GM23248 (cell line): ENCODE data around the gene PITPNB. TPM values are rescaled to one million over a fixed set of nuclear protein-coding genes. Genes with fewer than 3 reads are reported as not detected.
A peak's percentile ranks its signal among the peaks of the same experiment; 100 is the strongest.

Source experiments
- DNase-seq: peaks from one replicate; pipeline ENCODE4 v3.0.0-alpha.2; 2015
- H2AFZ ChIP-seq: fragments of 200-600 bp; sonication (generic); 2 replicates; pipeline ENCODE4 v1.6.1; 2016; ENCODE audit warnings: antibody characterized with exemption
- H3F3A ChIP-seq: fragments of 200-600 bp; sonication (generic); 2 replicates; pipeline ENCODE4 v1.6.1; 2016; ENCODE audit warnings: mild to moderate bottlenecking, antibody characterized with exemption, mixed run types; ENCODE audit not compliant: insufficient read depth
- H3K27ac ChIP-seq: fragments of 200-600 bp; sonication (generic); 2 replicates; pipeline ENCODE4 v1.5.1; 2016; ENCODE audit warnings: mild to moderate bottlenecking
- H3K27me3 ChIP-seq: fragments of 200-600 bp; sonication (generic); replicated peaks from 2 replicates; pipeline ENCODE4 v1.6.1; 2016; ENCODE audit warnings: mild to moderate bottlenecking; ENCODE audit not compliant: insufficient read depth
- H3K36me3 ChIP-seq: fragments of 200-600 bp; sonication (generic); 2 replicates; pipeline ENCODE4 v1.6.1; 2016; ENCODE audit warnings: low read depth, mild to moderate bottlenecking
- H3K4me1 ChIP-seq: fragments of 200-600 bp; sonication (generic); 2 replicates; pipeline ENCODE4 v1.6.1; 2016; ENCODE audit warnings: mild to moderate bottlenecking; ENCODE audit not compliant: insufficient read depth
- H3K4me2 ChIP-seq: fragments of 200-600 bp; sonication (generic); one replicate; pipeline ENCODE4 v1.6.1; 2016; ENCODE audit warnings: mild to moderate bottlenecking; ENCODE audit not compliant: unreplicated experiment
- H3K4me3 ChIP-seq: fragments of 200-600 bp; sonication (generic); 2 replicates; pipeline ENCODE4 v1.5.1; 2016; ENCODE audit warnings: mild to moderate bottlenecking
- H3K79me2 ChIP-seq: fragments of 200-600 bp; sonication (generic); 2 replicates; pipeline ENCODE4 v1.6.1; 2016; ENCODE audit warnings: mild to moderate bottlenecking; ENCODE audit not compliant: insufficient read depth
- H3K9ac ChIP-seq: fragments of 200-600 bp; sonication (generic); 2 replicates; pipeline ENCODE4 v1.6.1; 2016; ENCODE audit warnings: mild to moderate bottlenecking
- H3K9me2 ChIP-seq: fragments of 200-600 bp; sonication (generic); 2 replicates; pipeline ENCODE4 v1.6.1; 2016; ENCODE audit warnings: mixed run types, mild to moderate bottlenecking, moderate library complexity; ENCODE audit not compliant: insufficient read depth
- H3K9me3 ChIP-seq: fragments of 200-600 bp; sonication (generic); one replicate; pipeline ENCODE4 v1.6.1; 2017; ENCODE audit warnings: low read depth
- H4K20me1 ChIP-seq: fragments of 200-600 bp; sonication (generic); 2 replicates; pipeline ENCODE4 v1.6.0; 2016; ENCODE audit not compliant: insufficient read depth
- EZH2 ChIP-seq: fragments of 200-600 bp; sonication (generic); IDR thresholded peaks from 2 replicates; pipeline ENCODE4 v1.6.1; 2018; ENCODE audit warnings: antibody characterized with exemption, mild to moderate bottlenecking; ENCODE audit not compliant: insufficient read depth, poor library complexity, severe bottlenecking
- EZH2phosphoT487 ChIP-seq: fragments of 200-600 bp; sonication (generic); IDR thresholded peaks from 2 replicates; pipeline ENCODE4 v1.6.1; 2018; ENCODE audit warnings: antibody characterized with exemption, moderate library complexity, mild to moderate bottlenecking, low read depth; ENCODE audit not compliant: insufficient read depth
- WGBS, 2 experiments: methylation state at CpG; one replicate each; pipeline ENCODE4 v1.1.6; 2015 to 2017; ENCODE audit warnings: low lambda C conversion rate in 2 of 2, low coverage in 1 of 2; ENCODE audit errors: missing lambda C conversion rate in 2 of 2; 5-methylcytosine and 5-hydroxymethylcytosine counted together
- in situ Hi-C: fragments of 300-500 bp; cut with MboI; formaldehyde crosslinking; loops from 2 replicates; pipeline ENCODE4 v1.15.0; 2020
- polyA plus RNA-seq: library from polyadenylated mRNA; unstranded; fragments of >200 nt; fragmentation: Nextera tagmentation; extraction: Ambion mirVana; gene quantifications from 2 replicates; pipeline ENCODE4 v1.2.1, GENCODE V29; 2016
- total RNA-seq: library from RNA; depleted of rRNA; stranded (reverse); fragments of >200 nt; shearing (Covaris generic); gene quantifications from 2 replicates; pipeline ENCODE4 v1.2.3, GENCODE V29; 2014

Gene PITPNB
- total and polyA plus RNA-seq, 2 experiments from 2014 or later, result 17.7 to 82.1 TPM

DNA sequence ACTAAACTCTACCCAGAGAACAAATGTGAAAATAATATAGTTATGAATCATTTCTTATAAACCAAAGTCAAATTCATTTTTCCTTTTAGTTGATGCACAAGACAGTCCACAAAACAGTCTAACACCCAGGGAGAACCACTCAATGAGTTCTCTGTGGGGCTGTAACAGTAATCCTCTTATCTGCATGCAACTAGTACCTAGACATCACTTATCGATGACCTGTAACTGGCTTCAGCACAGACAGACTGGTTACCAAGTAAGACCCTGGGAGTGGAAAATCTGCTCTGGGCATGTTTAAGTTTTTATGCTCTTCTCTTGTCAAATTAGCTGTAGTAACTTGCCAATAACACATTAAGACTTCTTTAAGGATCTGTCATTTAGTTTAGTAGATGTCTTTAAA, 46.6 kb downstream of the PITPNB start:
- H3K4me3 ChIP-seq, result no peak overlapping the region
- in situ Hi-C loops, result no loop called here
- H2AFZ ChIP-seq, result no peak overlapping the region
- peaks cover 24% of the 10 kb centered on the region for H3K36me3 ChIP-seq
- no peak for DNase-seq
- H3K9ac ChIP-seq, result no peak overlapping the region
- 95 to 100% methylated on average over 1 of the region's 1 CpG for whole genome bisulfite sequencing, 2 experiments
- H3K9me2 ChIP-seq, result no peaks in the 10 kb centered on the region
- TF ChIP-seq EZH2 (no peak), EZH2phosphoT487 (no peak)
- no peaks in the 10 kb centered on the region for H3K27me3 ChIP-seq
- peaks cover 43% of the 10 kb centered on the region for H3K4me1 ChIP-seq
- H3K27ac ChIP-seq, result no peak overlapping the region
- H3F3A ChIP-seq, result peaks cover 31% of the 10 kb centered on the region
- H4K20me1 ChIP-seq, result no peaks in the 10 kb centered on the region
- no peak overlapping the region for H3K4me2 ChIP-seq
- H3K9me3 ChIP-seq, result no peaks in the 10 kb centered on the region
- H3K79me2 ChIP-seq, result peaks cover 91% of the 10 kb centered on the region

GRCh38 chr22:27871306-27872014, 47.6 kb downstream of the PITPNB start:
- H3K9ac ChIP-seq, result no peak overlapping the region
- in situ Hi-C loops, result no loop called here
- TF ChIP-seq EZH2phosphoT487, result no peak
- no peak for TF ChIP-seq EZH2
- no peaks in the 10 kb centered on the region for H4K20me1 ChIP-seq
- no peak for DNase-seq
- peaks cover 24% of the 10 kb centered on the region for H3K36me3 ChIP-seq
- H3F3A ChIP-seq, result peaks cover 35% of the 10 kb centered on the region
- H3K4me2 ChIP-seq, result no peak overlapping the region
- H3K4me3 ChIP-seq, result no peak overlapping the region
- WGBS, 2 experiments, result 80 to 83% methylated on average over 2 of the region's 2 CpGs
- no peak overlapping the region for H2AFZ ChIP-seq
- H3K27me3 ChIP-seq, result no peaks in the 10 kb centered on the region
- no peaks in the 10 kb centered on the region for H3K9me2 ChIP-seq
- no peak overlapping the region for H3K27ac ChIP-seq
- H3K4me1 ChIP-seq, result peaks cover 43% of the 10 kb centered on the region
- no peaks in the 10 kb centered on the region for H3K9me3 ChIP-seq
- H3K79me2 ChIP-seq, result peaks cover 83% of the 10 kb centered on the region

DNA sequence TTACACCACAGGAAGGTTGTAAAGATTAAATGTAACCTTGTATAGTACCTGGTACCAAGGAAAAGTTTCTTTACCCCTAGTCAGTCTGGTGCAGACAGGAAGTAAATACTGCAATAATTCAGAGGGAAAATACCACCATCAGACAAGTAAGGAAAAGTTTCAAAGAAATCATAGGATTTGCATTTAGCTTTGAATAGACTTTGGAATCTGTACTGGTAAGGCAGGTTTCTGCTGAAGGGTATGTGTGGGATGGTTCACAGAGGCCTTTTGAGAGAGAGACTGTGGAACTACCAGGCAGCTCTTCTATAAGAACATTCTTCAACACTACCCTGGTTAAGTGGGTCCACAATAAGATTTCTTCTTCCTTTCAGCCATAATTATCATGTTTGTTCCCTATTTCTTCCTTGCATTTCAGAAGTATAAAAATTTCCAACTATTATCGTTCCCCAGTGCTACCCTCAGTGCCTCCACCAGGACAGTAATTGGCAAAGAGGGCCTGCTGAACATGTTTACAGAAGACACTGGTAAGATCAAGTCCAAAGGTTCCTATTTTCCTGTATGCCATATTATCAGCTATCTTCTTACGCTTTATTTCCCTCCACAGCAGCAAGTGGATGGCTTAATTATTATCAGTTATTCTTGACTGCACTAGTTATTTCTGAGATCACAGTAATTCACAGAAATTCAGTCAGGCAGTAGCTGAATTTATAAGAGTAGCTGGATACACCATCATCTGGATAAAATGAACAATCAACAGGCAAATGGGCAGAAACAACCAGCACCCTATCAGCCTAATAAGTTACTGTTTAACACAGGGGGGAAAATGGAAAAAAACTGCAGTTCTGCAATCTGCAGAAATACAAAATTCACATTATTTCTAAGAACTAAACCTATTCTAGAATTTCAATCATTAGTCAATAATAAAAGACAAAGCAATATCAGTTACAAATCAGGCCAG, 48.5 kb downstream of the PITPNB start:
- Histone ChIP-seq H3K9me2 (no peaks in the 10 kb centered on the region), H3K79me2 (peaks cover 74% of the 10 kb centered on the region), H3K9me3 (no peaks in the 10 kb centered on the region), H4K20me1 (no peaks in the 10 kb centered on the region), H3F3A (peaks cover 45% of the 10 kb centered on the region), H2AFZ (no peak overlapping the region), H3K36me3 (peaks cover 24% of the 10 kb centered on the region), H3K27me3 (no peaks in the 10 kb centered on the region), H3K9ac (no peak overlapping the region), H3K4me2 (no peak overlapping the region), H3K4me3 (no peak overlapping the region), H3K4me1 (peaks cover 47% of the 10 kb centered on the region), H3K27ac (no peak overlapping the region)
- TF ChIP-seq EZH2phosphoT487 (no peak), EZH2 (no peak)
- WGBS, 2 experiments, result 78 to 79% methylated on average over 2 of the region's 2 CpGs
- DNase-seq, result no peak
- in situ Hi-C loops, result no loop called here

DNA sequence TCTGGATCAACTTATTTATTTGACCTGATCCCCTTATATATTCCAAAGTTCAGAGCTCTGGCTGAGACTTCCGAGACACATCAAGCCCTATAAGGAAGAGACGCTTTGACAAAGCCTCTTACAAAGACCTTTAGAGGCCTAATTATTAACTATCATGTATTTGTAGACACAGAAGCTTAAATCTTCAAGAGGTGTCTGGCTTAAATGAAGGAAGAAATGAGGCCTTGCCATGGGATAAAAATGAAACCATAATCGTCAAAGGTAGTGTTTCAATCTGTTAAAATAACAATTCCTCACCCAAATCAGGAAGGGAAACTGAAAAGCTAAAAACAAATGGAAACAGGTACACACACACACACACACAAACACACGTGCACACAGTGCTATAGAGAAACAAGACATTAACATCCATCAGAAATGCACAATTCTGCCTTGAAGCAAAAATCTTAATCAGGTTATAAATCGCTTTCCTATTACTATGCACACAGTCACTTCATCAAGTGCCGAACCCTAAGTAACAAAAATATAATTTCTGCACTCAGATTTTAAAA, 50.2 kb downstream of the PITPNB start:
- in situ Hi-C loops, result no loop called here
- 45 to 50% methylated on average over 6 of the region's 6 CpGs for WGBS, 2 experiments
- peaks cover 24% of the 10 kb centered on the region for H3K36me3 ChIP-seq
- peak overlapping the region; percentile 27; the same call in 1 of the 2 replicates for H2AFZ ChIP-seq
- no peaks in the 10 kb centered on the region for H4K20me1 ChIP-seq
- H3K79me2 ChIP-seq, result peaks cover 68% of the 10 kb centered on the region
- H3K9me2 ChIP-seq, result no peaks in the 10 kb centered on the region
- peak overlapping the region; percentile 43 for H3K4me3 ChIP-seq
- peak overlapping the region; percentile 98 for H3K27ac ChIP-seq
- H3K27me3 ChIP-seq, result no peaks in the 10 kb centered on the region
- no peak for DNase-seq
- TF ChIP-seq EZH2 (no peak), EZH2phosphoT487 (no peak)
- H3K4me2 ChIP-seq, result peak overlapping the region; percentile 83
- peaks cover 62% of the 10 kb centered on the region for H3F3A ChIP-seq
- H3K9me3 ChIP-seq, result no peaks in the 10 kb centered on the region
- peak overlapping the region; percentile 57 for H3K9ac ChIP-seq
- peaks cover 48% of the 10 kb centered on the region for H3K4me1 ChIP-seq
